Right lobe of liver (tissue), 6 donors: ENCODE results near the gene REG3G. TPM values are rescaled to one million over a fixed set of nuclear protein-coding genes. Genes with fewer than 3 reads are reported as not detected.

ENCODE experiments used
- ATAC-seq, 4 donors: fragments of 200-7000 bp; cut with Tn5 transposase; one replicate each; pipeline ENCODE4 v1.9.1; 2020; ENCODE audit warnings: mild to moderate bottlenecking in 4 of 4, moderate library complexity in 4 of 4
- DNase-seq, 3 donors: peaks; one replicate each; pipeline ENCODE4 v3.0.0-alpha.2; 2020
- H3K27ac ChIP-seq, 3 donors: fragments of 200-600 bp; one replicate each; pipeline ENCODE4 v1.8.0; 2022
- H3K27me3 ChIP-seq, 2 donors: fragments of 200-600 bp; one replicate each; pipeline ENCODE4 v1.8.0; 2022
- H3K36me3 ChIP-seq, 4 donors: fragments of 200-600 bp; sonication (generic) in 1 of 4; one replicate each; pipeline versions ENCODE4 v1.5.1 to v1.8.0; 2017 to 2022; ENCODE audit warnings: control low read depth in 1 of 4
- H3K4me1 ChIP-seq, 4 donors: fragments of 200-600 bp; sonication (generic) in 1 of 4; one replicate each; pipeline versions ENCODE4 v1.5.1 to v1.8.0; 2017 to 2022; ENCODE audit warnings: control low read depth in 1 of 4
- H3K4me3 ChIP-seq, 3 donors: fragments of 200-600 bp; one replicate each; pipeline ENCODE4 v1.8.0; 2022
- H3K9me3 ChIP-seq, 4 donors: fragments of 200-600 bp; sonication (generic) in 1 of 4; one replicate each; pipeline versions ENCODE4 v1.5.1 to v1.8.0; 2017 to 2022; ENCODE audit warnings: control low read depth in 1 of 4
- POLR2A ChIP-seq: fragments of 450-650 bp; IDR thresholded peaks from one replicate; pipeline ENCODE4 v1.6.1; 2017; ENCODE audit warnings: antibody characterized with exemption, mild to moderate bottlenecking
- WGBS: methylation state at CpG from one replicate; pipeline ENCODE4 v1.1.6; 2018; ENCODE audit warnings: low coverage, low lambda C conversion rate; ENCODE audit not compliant: insufficient coverage; ENCODE audit errors: missing lambda C conversion rate; 5-methylcytosine and 5-hydroxymethylcytosine counted together
- intact Hi-C, 2 donors: fragments of 100-400 bp; cut with DNase I; formaldehyde crosslinking; loops; one replicate each; pipeline versions ENCODE4 v1.11.2 to v1.14.1; 2022
- long read RNA-seq: library from polyadenylated mRNA; unstranded; transcript quantifications from one replicate; pipeline ENCODE4 v2.0.0, GENCODE V29; 2019
- total RNA-seq, 6 experiments: library from RNA; depleted of rRNA in 2 of 6; stranded (reverse); fragments of >200 nt in 2 of 6; fragmentation: NEBNext Ultra II Directional in 3 of 6; extraction: Animal tissue kit (Norgen Biotek cat#: 25700) in 3 of 6; gene quantifications; one replicate each; pipeline versions ENCODE4 v1.1.0 to v1.2.4, GENCODE V29; 2016 to 2023
- TF ChIP-seq, protein P1 (sequence below), 4 donors: fragments of 200-600 bp in 3 of 4; fragments of 450-650 bp in 1 of 4; IDR thresholded peaks; one replicate each; pipeline versions ENCODE4 v1.5.1 to v1.8.0; 2016 to 2022; ENCODE audit warnings: antibody characterized with exemption in 4 of 4, mild to moderate bottlenecking in 2 of 4
- donor health status: DM: no; HTN: yes; CAD: no.
- donor health status: DM: no; HTN: no; CAD: no.
- donor health status: DM: no; HTN: no; CAD: no.
- donor health status: DM: no; HTN: yes; CAD: no.
- donor health status: DM: no; HTN: yes; CAD: no.

Gene REG3G
- total RNA-seq, result not detected
- long read RNA-seq, result 0 reads

DNA sequence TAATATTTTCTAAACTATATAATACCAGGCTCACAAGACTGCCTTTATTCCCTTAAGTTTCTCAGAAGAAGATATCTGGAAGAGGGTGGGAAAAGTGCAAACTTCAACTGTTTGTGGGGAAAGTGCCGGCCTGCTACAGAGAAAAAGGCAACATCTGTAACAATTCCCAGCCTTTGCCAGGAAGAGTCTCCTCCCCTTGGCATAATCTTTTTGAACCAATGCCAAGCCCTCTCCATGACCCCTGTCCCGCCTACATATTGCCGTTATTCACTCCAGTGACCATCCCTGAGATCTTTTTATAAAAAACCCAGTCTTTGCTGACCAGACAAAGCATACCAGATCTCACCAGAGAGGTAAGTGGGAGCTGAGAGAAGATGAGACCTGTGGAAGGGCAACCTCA lies at the start of gene REG3G:
Gene REG3G (plus strand): TSS at position 282 of the 400 bp plus-strand sequence. CDS start 392 bp downstream, outside the sequence.
- Histone ChIP-seq H3K9me3 (no peaks in the 10 kb centered on the region), H3K4me1 (no peaks in the 10 kb centered on the region), H3K36me3 (no peaks in the 10 kb centered on the region), H3K27ac (no peak within 1 kb of the TSS), H3K4me3 (no peak within 1 kb of the TSS), H3K27me3 (no peaks in the 10 kb centered on the region)
- DNase-seq (no peak), ATAC-seq (no peak)
- WGBS, result 26% methylated on average over 3 of the region's 3 CpGs
- no peak for TF ChIP-seq POLR2A
- TF ChIP-seq, protein P1, sequence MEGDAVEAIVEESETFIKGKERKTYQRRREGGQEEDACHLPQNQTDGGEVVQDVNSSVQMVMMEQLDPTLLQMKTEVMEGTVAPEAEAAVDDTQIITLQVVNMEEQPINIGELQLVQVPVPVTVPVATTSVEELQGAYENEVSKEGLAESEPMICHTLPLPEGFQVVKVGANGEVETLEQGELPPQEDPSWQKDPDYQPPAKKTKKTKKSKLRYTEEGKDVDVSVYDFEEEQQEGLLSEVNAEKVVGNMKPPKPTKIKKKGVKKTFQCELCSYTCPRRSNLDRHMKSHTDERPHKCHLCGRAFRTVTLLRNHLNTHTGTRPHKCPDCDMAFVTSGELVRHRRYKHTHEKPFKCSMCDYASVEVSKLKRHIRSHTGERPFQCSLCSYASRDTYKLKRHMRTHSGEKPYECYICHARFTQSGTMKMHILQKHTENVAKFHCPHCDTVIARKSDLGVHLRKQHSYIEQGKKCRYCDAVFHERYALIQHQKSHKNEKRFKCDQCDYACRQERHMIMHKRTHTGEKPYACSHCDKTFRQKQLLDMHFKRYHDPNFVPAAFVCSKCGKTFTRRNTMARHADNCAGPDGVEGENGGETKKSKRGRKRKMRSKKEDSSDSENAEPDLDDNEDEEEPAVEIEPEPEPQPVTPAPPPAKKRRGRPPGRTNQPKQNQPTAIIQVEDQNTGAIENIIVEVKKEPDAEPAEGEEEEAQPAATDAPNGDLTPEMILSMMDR (IDR thresholded peaks at IDR 0.05), result no peak
- intact Hi-C loops, result no loop called here

DNA sequence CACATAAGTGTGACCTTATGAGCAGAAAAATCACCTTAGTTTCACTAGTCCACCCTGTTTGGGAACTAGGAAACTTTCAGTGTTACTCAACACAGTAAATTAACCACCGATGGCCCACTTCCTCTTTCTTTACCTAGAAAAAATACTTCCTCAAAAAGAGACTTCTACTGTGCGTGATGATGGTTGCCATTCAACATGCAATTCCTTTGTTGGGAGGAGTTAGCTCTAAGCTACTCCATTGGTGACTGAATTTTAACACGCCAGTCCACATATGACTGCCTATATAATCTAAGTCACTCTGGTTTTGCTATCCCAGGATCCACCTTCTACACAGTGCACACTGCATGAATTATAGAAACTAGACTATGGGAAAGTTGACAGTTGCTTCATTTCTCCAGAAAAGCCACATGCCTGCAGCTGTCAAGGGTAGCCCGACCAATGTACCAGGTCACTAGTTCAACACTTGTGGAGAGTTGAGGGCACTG lies 47.8 kb upstream of the REG3G start:
- H3K9me3 ChIP-seq, result no peaks in the 10 kb centered on the region
- WGBS, result 56% methylated on average over 4 of the region's 4 CpGs
- intact Hi-C loops, result no loop called here
- H3K4me1 ChIP-seq, result no peaks in the 10 kb centered on the region
- no peaks in the 10 kb centered on the region for H3K27me3 ChIP-seq
- no peak overlapping the region for H3K4me3 ChIP-seq
- ATAC-seq (peak in 2 of 4 donors; percentile 27 to 35), DNase-seq (no peak)
- TF ChIP-seq, protein P1 (IDR thresholded peaks at IDR 0.05), result no peak
- TF ChIP-seq POLR2A, result no peak
- H3K36me3 ChIP-seq, result no peaks in the 10 kb centered on the region
- no peak overlapping the region for H3K27ac ChIP-seq

DNA sequence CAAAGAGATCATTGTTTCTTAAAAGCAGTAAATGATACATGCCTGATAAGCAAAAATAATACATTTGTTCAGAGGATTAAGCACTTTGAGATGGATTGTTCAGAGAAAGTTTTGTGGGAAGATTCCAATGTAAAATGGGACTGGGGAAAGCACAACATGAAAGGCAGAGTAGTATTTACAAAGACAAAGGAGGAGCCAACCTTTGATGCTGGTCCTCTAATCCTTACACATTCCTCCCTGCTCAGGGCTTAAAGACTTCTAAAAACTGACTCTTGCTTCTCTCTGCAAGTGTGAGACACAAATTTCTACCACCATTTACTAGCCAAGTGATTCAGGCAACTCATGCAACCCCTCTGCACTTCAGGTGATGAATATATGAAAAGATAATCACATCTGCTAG lies 47.2 kb upstream of the REG3G start:
- no peaks in the 10 kb centered on the region for H3K36me3 ChIP-seq
- intact Hi-C loops, result no loop called here
- no peak overlapping the region for H3K27ac ChIP-seq
- TF ChIP-seq POLR2A, result no peak
- TF ChIP-seq, protein P1 (IDR thresholded peaks at IDR 0.05), result no peak
- no peak overlapping the region for H3K4me3 ChIP-seq
- ATAC-seq (no peak), DNase-seq (no peak)
- no peaks in the 10 kb centered on the region for H3K4me1 ChIP-seq
- H3K27me3 ChIP-seq, result no peaks in the 10 kb centered on the region
- H3K9me3 ChIP-seq, result no peaks in the 10 kb centered on the region

- WGBS, result 28% methylated on average over 9 of the region's 9 CpGs
- no peak for TF ChIP-seq POLR2A
- TF ChIP-seq, protein P1 (IDR thresholded peaks at IDR 0.05), result peak; percentile 37 to 71 (median 52)
- Histone ChIP-seq H3K27me3 (no peaks in the 10 kb centered on the region), H3K4me1 (no peaks in the 10 kb centered on the region), H3K4me3 (no peak overlapping the region), H3K9me3 (no peaks in the 10 kb centered on the region), H3K36me3 (no peaks in the 10 kb centered on the region), H3K27ac (no peak overlapping the region)
- ATAC-seq, result peak; percentile 38 to 63 (median 44)
- intact Hi-C loops, result no loop called here
- no peak for DNase-seq
Observed at GRCh38 chr2:78979380-78980151, 45.9 kb upstream of the REG3G start.
